Lower leg skin (tissue), 3 donors: ENCODE measurements around the gene BBIP1.
A peak's percentile ranks its signal among the peaks of the same experiment; 100 is the strongest.

Source experiments
- CTCF ChIP-seq, 3 donors: fragments of 450-650 bp; IDR thresholded peaks; one replicate each; pipeline ENCODE4 v1.5.1; 2016; ENCODE audit warnings: antibody characterized with exemption in 3 of 3, mild to moderate bottlenecking in 3 of 3, moderate library complexity in 2 of 3
- POLR2A ChIP-seq, 2 donors: fragments of 450-650 bp; IDR thresholded peaks; one replicate each; pipeline ENCODE4 v1.6.1; 2016 to 2017; ENCODE audit warnings: antibody characterized with exemption in 2 of 2, mild to moderate bottlenecking in 1 of 2, moderate library complexity in 1 of 2

- TF ChIP-seq CTCF (IDR thresholded peaks at IDR 0.05) (peak in 1 of 3 donors; percentile 47), POLR2A (IDR thresholded peaks at IDR 0.05) (no peak)
Measured at GRCh38 chr10:110893559-110894179, 25.3 kb downstream of the BBIP1 start.
